HG02642 (cell line): ENCODE data around the gene TUBA3E.
"Not testable (repeated sequence)": the region's sequence is repeated elsewhere in the genome, so short reads cannot be mapped to it uniquely, and the experiment has no call there.

ENCODE experiments used
- ATAC-seq: cut with Tn5 transposase; IDR thresholded peaks from one replicate; pipeline ENCODE4 v1.9.1; 2021; ENCODE audit warnings: mild to moderate bottlenecking; ENCODE audit not compliant: unreplicated experiment, poor library complexity

TUBA3E gene

GRCh38 chr2:130166611-130167010, 31.6 kb downstream of the TUBA3E start:
- ATAC-seq = not testable (repeated sequence)

- no peak for ATAC-seq
Observed at GRCh38 chr2:130165293-130166016, 32.8 kb downstream of the TUBA3E start.

GRCh38 chr2:130162968-130163367, 35.3 kb downstream of the TUBA3E start:
- ATAC-seq = no peak

- ATAC-seq = not testable (repeated sequence)
Observed at GRCh38 chr2:130162486-130162885, 35.8 kb downstream of the TUBA3E start.

GRCh38 chr2:130160838-130161705, 37.2 kb downstream of the TUBA3E start:
- not testable (repeated sequence) for ATAC-seq

GRCh38 chr2:130160131-130160530, 38.1 kb downstream of the TUBA3E start:
- ATAC-seq = no peak

GRCh38 chr2:130159376-130159775, 38.9 kb downstream of the TUBA3E start:
- ATAC-seq = not testable (repeated sequence)

GRCh38 chr2:130158631-130159030, 39.6 kb downstream of the TUBA3E start:
- ATAC-seq = no peak

GRCh38 chr2:130157825-130158514, 40.3 kb downstream of the TUBA3E start:
- peak; percentile 84 for ATAC-seq

- ATAC-seq = peak; percentile 39
Observed at GRCh38 chr2:130157354-130157753, 40.9 kb downstream of the TUBA3E start.

- ATAC-seq = no peak
Observed at GRCh38 chr2:130156624-130157004, 41.6 kb downstream of the TUBA3E start.

- ATAC-seq = not testable (repeated sequence)
Observed at GRCh38 chr2:130155956-130156623, 42.1 kb downstream of the TUBA3E start.

- no peak for ATAC-seq
Observed at GRCh38 chr2:130154773-130155765, 43.2 kb downstream of the TUBA3E start.

GRCh38 chr2:130154423-130154770, 43.8 kb downstream of the TUBA3E start:
- not testable (repeated sequence) for ATAC-seq

- not testable (repeated sequence) for ATAC-seq
Observed at GRCh38 chr2:130153721-130154422, 44.4 kb downstream of the TUBA3E start.

- ATAC-seq = no peak
Observed at GRCh38 chr2:130152816-130153595, 45.2 kb downstream of the TUBA3E start.

GRCh38 chr2:130152136-130152815, 46.0 kb downstream of the TUBA3E start:
- not testable (repeated sequence) for ATAC-seq
